ENCODE measurements around the gene NOVA1. TPM values are rescaled to one million over a fixed set of nuclear protein-coding genes. Genes with fewer than 3 reads are reported as not detected.

The NOVA1 gene
- total RNA-seq, 1 donor from 2014 or later = 119 TPM

- Mint-ChIP-seq H3K4me1 (ENCODE audit: low read depth, unreplicated experiment) (peaks cover 21% of the 10 kb centered on the region), H3K9me3 (ENCODE audit: unreplicated experiment) (peaks cover 21% of the 10 kb centered on the region), H3K4me3 (ENCODE audit: unreplicated experiment) (peak overlapping the region; percentile 97), H3K27me3 (ENCODE audit: unreplicated experiment) (peaks cover 13% of the 10 kb centered on the region), H3K27ac (ENCODE audit: unreplicated experiment) (peak overlapping the region; percentile 98), H3K36me3 (ENCODE audit: unreplicated experiment) (no peaks in the 10 kb centered on the region)
- peak; percentile 78 for DNase-seq
- TF ChIP-seq CTCF (IDR thresholded peaks at IDR 0.05; ENCODE audit: partially characterized antibody, unreplicated experiment) = no peak
These were observed 703 bp downstream of the NOVA1 start for GRCh38 chr14:26597071-26597588.

GRCh38 chr14:26596543-26597061, 1.2 kb downstream of the NOVA1 start:
- peaks cover 13% of the 10 kb centered on the region for H3K27me3 Mint-ChIP-seq (ENCODE audit: unreplicated experiment)
- peaks cover 21% of the 10 kb centered on the region for H3K4me1 Mint-ChIP-seq (ENCODE audit: low read depth, unreplicated experiment)
- peak overlapping the region; percentile 98 for H3K27ac Mint-ChIP-seq (ENCODE audit: unreplicated experiment)
- H3K4me3 Mint-ChIP-seq (ENCODE audit: unreplicated experiment) = peak overlapping the region; percentile 97
- no peak for DNase-seq
- no peaks in the 10 kb centered on the region for H3K36me3 Mint-ChIP-seq (ENCODE audit: unreplicated experiment)
- H3K9me3 Mint-ChIP-seq (ENCODE audit: unreplicated experiment) = peaks cover 21% of the 10 kb centered on the region
- no peak for TF ChIP-seq CTCF (IDR thresholded peaks at IDR 0.05; ENCODE audit: partially characterized antibody, unreplicated experiment)

GRCh38 chr14:26595926-26596542, 1.8 kb downstream of the NOVA1 start:
- DNase-seq = no peak

GRCh38 chr14:26594756-26595545, 2.9 kb downstream of the NOVA1 start:
- no peak for TF ChIP-seq CTCF (IDR thresholded peaks at IDR 0.05; ENCODE audit: partially characterized antibody, unreplicated experiment)
- Mint-ChIP-seq H3K4me1 (ENCODE audit: low read depth, unreplicated experiment) (peaks cover 27% of the 10 kb centered on the region), H3K4me3 (ENCODE audit: unreplicated experiment) (peak overlapping the region; percentile 97), H3K27ac (ENCODE audit: unreplicated experiment) (peak overlapping the region; percentile 98), H3K36me3 (ENCODE audit: unreplicated experiment) (no peaks in the 10 kb centered on the region), H3K9me3 (ENCODE audit: unreplicated experiment) (peaks cover 21% of the 10 kb centered on the region), H3K27me3 (ENCODE audit: unreplicated experiment) (peaks cover 13% of the 10 kb centered on the region)
- no peak for DNase-seq

More at GRCh38 chr14:26595926-26596542, 1.8 kb downstream of the NOVA1 start:
- H3K27ac Mint-ChIP-seq (ENCODE audit: unreplicated experiment) = peak overlapping the region; percentile 98
- peak overlapping the region; percentile 97 for H3K4me3 Mint-ChIP-seq (ENCODE audit: unreplicated experiment)
- peaks cover 21% of the 10 kb centered on the region for H3K4me1 Mint-ChIP-seq (ENCODE audit: low read depth, unreplicated experiment)
- TF ChIP-seq CTCF (IDR thresholded peaks at IDR 0.05; ENCODE audit: partially characterized antibody, unreplicated experiment) = no peak
- H3K36me3 Mint-ChIP-seq (ENCODE audit: unreplicated experiment) = no peaks in the 10 kb centered on the region
- H3K9me3 Mint-ChIP-seq (ENCODE audit: unreplicated experiment) = peaks cover 21% of the 10 kb centered on the region
- peaks cover 13% of the 10 kb centered on the region for H3K27me3 Mint-ChIP-seq (ENCODE audit: unreplicated experiment)
